SK-N-SH (cell line): ENCODE measurements around the gene ANKH.

Source experiments
- CHD2 ChIP-seq: fragments of 150-350 bp; IDR thresholded peaks from 2 replicates; pipeline ENCODE4 v1.6.1; 2018; ENCODE audit warnings: low read length; ENCODE audit not compliant: partially characterized antibody
- EP300 ChIP-seq, 2 experiments: IDR thresholded peaks; 2 replicates each; pipeline versions ENCODE4 v1.4.0 to v1.6.1; 2012; ENCODE audit warnings: borderline replicate concordance in 1 of 2, low read depth in 1 of 2, low read length in 1 of 2
- FOXM1 ChIP-seq: IDR thresholded peaks from 2 replicates; pipeline ENCODE4 v1.4.0; 2012; ENCODE audit warnings: low read depth, mild to moderate bottlenecking
- GABPA ChIP-seq: IDR thresholded peaks from 2 replicates; pipeline ENCODE4 v1.4.0; 2012; ENCODE audit warnings: low read depth, mild to moderate bottlenecking
- JUND ChIP-seq: IDR thresholded peaks from 2 replicates; pipeline ENCODE4 v1.4.0; 2012
- REST ChIP-seq: IDR thresholded peaks from 2 replicates; pipeline ENCODE4 v1.6.1; 2012; ENCODE audit warnings: mild to moderate bottlenecking, low read depth, low read length, moderate library complexity
- RFX5 ChIP-seq: IDR thresholded peaks from 2 replicates; pipeline ENCODE4 v1.6.1; 2012; ENCODE audit warnings: mild to moderate bottlenecking, improper control_type of control experiment, low read length
- TAF1 ChIP-seq: IDR thresholded peaks from 2 replicates; pipeline ENCODE4 v1.6.1; 2012; ENCODE audit warnings: low read depth, mild to moderate bottlenecking, low read length, moderate library complexity, borderline replicate concordance
- USF1 ChIP-seq: IDR thresholded peaks from 2 replicates; pipeline ENCODE4 v1.4.0; 2012; ENCODE audit warnings: low read depth, borderline replicate concordance
- USF2 ChIP-seq: fragments of 150-350 bp; IDR thresholded peaks from 2 replicates; pipeline ENCODE4 v1.6.1; 2017; ENCODE audit warnings: antibody characterized with exemption, low read length, low read depth, borderline replicate concordance
- YY1 ChIP-seq: IDR thresholded peaks from 2 replicates; pipeline ENCODE4 v1.4.0; 2012; ENCODE audit warnings: low read depth, mild to moderate bottlenecking
- ZBTB33 ChIP-seq: IDR thresholded peaks from 2 replicates; pipeline ENCODE4 v1.4.0; 2012; ENCODE audit warnings: low read depth, borderline replicate concordance
- TF ChIP-seq, protein P1 (sequence below): fragments of 200-600 bp; sonication (generic); IDR thresholded peaks from 2 replicates; pipeline ENCODE4 v1.6.1; 2017; ENCODE audit warnings: antibody characterized with exemption, mild to moderate bottlenecking, moderate library complexity

- TF ChIP-seq REST = no peak
- TF ChIP-seq RFX5 = no peak
- no peak for TF ChIP-seq CHD2
- TF ChIP-seq ZBTB33 = no peak
- TF ChIP-seq GABPA = no peak
- TF ChIP-seq, protein P1, sequence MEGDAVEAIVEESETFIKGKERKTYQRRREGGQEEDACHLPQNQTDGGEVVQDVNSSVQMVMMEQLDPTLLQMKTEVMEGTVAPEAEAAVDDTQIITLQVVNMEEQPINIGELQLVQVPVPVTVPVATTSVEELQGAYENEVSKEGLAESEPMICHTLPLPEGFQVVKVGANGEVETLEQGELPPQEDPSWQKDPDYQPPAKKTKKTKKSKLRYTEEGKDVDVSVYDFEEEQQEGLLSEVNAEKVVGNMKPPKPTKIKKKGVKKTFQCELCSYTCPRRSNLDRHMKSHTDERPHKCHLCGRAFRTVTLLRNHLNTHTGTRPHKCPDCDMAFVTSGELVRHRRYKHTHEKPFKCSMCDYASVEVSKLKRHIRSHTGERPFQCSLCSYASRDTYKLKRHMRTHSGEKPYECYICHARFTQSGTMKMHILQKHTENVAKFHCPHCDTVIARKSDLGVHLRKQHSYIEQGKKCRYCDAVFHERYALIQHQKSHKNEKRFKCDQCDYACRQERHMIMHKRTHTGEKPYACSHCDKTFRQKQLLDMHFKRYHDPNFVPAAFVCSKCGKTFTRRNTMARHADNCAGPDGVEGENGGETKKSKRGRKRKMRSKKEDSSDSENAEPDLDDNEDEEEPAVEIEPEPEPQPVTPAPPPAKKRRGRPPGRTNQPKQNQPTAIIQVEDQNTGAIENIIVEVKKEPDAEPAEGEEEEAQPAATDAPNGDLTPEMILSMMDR = no peak
- no peak for TF ChIP-seq EP300 (IDR thresholded peaks at IDR 0.05; ENCODE audit: borderline replicate concordance in 1 of 2, low read depth in 1 of 2, low read length in 1 of 2)
- TF ChIP-seq FOXM1 = no peak
- TF ChIP-seq USF1 = no peak
- no peak for TF ChIP-seq YY1
- TF ChIP-seq USF2 = no peak
- TF ChIP-seq TAF1 = no peak
- TF ChIP-seq JUND = no peak
These were observed 137.2 kb downstream of the ANKH start for GRCh38 chr5:14734396-14734795.
